HepG2 (cell line): ENCODE data around the gene PP2D1. TPM values are rescaled to one million over a fixed set of nuclear protein-coding genes. Genes with fewer than 3 reads are reported as not detected.

Experiments used
- ASH2L ChIP-seq: fragments of 300-600, 200-600 bp; sonication (generic); IDR thresholded peaks from 2 replicates; pipeline ENCODE4 v1.7.0; 2017; ENCODE audit warnings: low read depth, mild to moderate bottlenecking, moderate library complexity, mixed read lengths, low read length; ENCODE audit not compliant: insufficient read length
- ETV5 ChIP-seq: IDR thresholded peaks from 2 replicates; pipeline ENCODE4 v1.6.1; 2018; ENCODE audit warnings: missing biosample characterization, missing genetic modification reagents, inconsistent platforms, borderline replicate concordance
- FOXP1 ChIP-seq, 2 experiments: fragments of 450-650 bp in 1 of 2; IDR thresholded peaks; 2 replicates each; pipeline ENCODE4 v1.6.1; 2017 to 2018; ENCODE audit warnings: antibody characterized with exemption in 1 of 2
- HNRNPL ChIP-seq: fragments of 200-400 bp; formaldehyde crosslinking; IDR thresholded peaks from 2 replicates; pipeline ENCODE4 v1.6.1; 2017; ENCODE audit warnings: mild to moderate bottlenecking, low read depth, low read length
- HOXD1 ChIP-seq: sonication (generic); formaldehyde crosslinking; IDR thresholded peaks from 2 replicates; pipeline ENCODE4 v1.5.0; 2020; ENCODE audit warnings: missing genetic modification reagents
- NFE2L2 ChIP-seq: fragments of 150-350 bp; IDR thresholded peaks from 2 replicates; pipeline ENCODE4 v1.6.1; 2014; ENCODE audit warnings: low read length
- RFX1 ChIP-seq: fragments of 450-650 bp; IDR thresholded peaks from 2 replicates; pipeline ENCODE4 v1.6.1; 2017
- SAFB2 ChIP-seq: sonication (generic); formaldehyde crosslinking; IDR thresholded peaks from 2 replicates; pipeline ENCODE4 v1.5.1; 2020; ENCODE audit warnings: missing genetic modification reagents, low read depth, mild to moderate bottlenecking, borderline replicate concordance
- TARDBP ChIP-seq: sonication (generic); formaldehyde crosslinking; IDR thresholded peaks from 2 replicates; pipeline ENCODE4 v1.8.0; 2022; ENCODE audit warnings: mild to moderate bottlenecking, missing genetic modification reagents
- ZNF138 ChIP-seq: sonication (generic); formaldehyde crosslinking; IDR thresholded peaks from 2 replicates; pipeline ENCODE4 v1.5.0; 2020; ENCODE audit warnings: mild to moderate bottlenecking, low read depth, missing genetic modification reagents
- ZNF557 ChIP-seq: sonication (generic); formaldehyde crosslinking; IDR thresholded peaks from 2 replicates; pipeline ENCODE4 v1.4.0; 2020; ENCODE audit warnings: missing genetic modification reagents
- ZNF737 ChIP-seq: sonication (generic); formaldehyde crosslinking; IDR thresholded peaks from 2 replicates; pipeline ENCODE4 v1.5.0; 2020; ENCODE audit warnings: missing genetic modification reagents, mild to moderate bottlenecking, borderline replicate concordance
- ZNF761 ChIP-seq: sonication (generic); formaldehyde crosslinking; conservative IDR thresholded peaks from 2 replicates; pipeline ENCODE4 v1.4.0; 2020; ENCODE audit warnings: mild to moderate bottlenecking, missing genetic modification reagents
- polyA plus RNA-seq, 8 experiments: library from polyadenylated mRNA; depleted of rRNA in 3 of 8; stranded (reverse) in 7 of 8; unstranded in 1 of 8; fragments of >200 nt; fragmentation: Illumina TruSeq in 4 of 8; extraction: Trizol in 4 of 8; gene quantifications; 2 replicates each; pipeline versions ENCODE4 v1.2.1 to v1.2.3, GENCODE V29; 2011 to 2016; ENCODE audit warnings: low read depth in 4 of 8, missing spikeins in 1 of 8, mixed read lengths in 1 of 8; ENCODE audit not compliant: insufficient read depth in 1 of 8
- total RNA-seq, 5 experiments: library from RNA; depleted of rRNA; stranded (reverse); fragments of >200 nt; fragmentation: Illumina TruSeq; extraction: Trizol; gene quantifications; 2 replicates each; pipeline ENCODE4 v1.2.3, GENCODE V29; 2016; ENCODE audit warnings: low read depth in 1 of 5
- TF ChIP-seq, protein P1 (sequence below): sonication (generic); formaldehyde crosslinking; IDR thresholded peaks from 2 replicates; pipeline ENCODE4 v1.4.0; 2020; ENCODE audit warnings: missing genetic modification reagents, mild to moderate bottlenecking, borderline replicate concordance
- TF ChIP-seq, protein P2 (sequence below): sonication (generic); formaldehyde crosslinking; conservative IDR thresholded peaks from 2 replicates; pipeline ENCODE4 v1.4.0; 2020; ENCODE audit warnings: missing genetic modification reagents
- TF ChIP-seq, protein P3 (sequence below): sonication (generic); formaldehyde crosslinking; IDR thresholded peaks from 2 replicates; pipeline ENCODE4 v1.4.0; 2020; ENCODE audit warnings: mild to moderate bottlenecking, missing genetic modification reagents
- TF ChIP-seq, protein P4 (sequence below): sonication (generic); formaldehyde crosslinking; IDR thresholded peaks from 2 replicates; pipeline ENCODE4 v1.8.1; 2023; ENCODE audit warnings: mild to moderate bottlenecking, moderate library complexity, missing genetic modification reagents
- TF ChIP-seq, protein P5 (sequence below): sonication (generic); formaldehyde crosslinking; IDR thresholded peaks from 2 replicates; pipeline ENCODE4 v1.5.1; 2020; ENCODE audit warnings: mild to moderate bottlenecking, moderate library complexity, missing genetic modification reagents

PP2D1 gene
- total and polyA plus RNA-seq, 2 of the 13 experiments (the other 11 are each of a cell fraction or from before 2014, with no cell fraction given) = not detected

DNA sequence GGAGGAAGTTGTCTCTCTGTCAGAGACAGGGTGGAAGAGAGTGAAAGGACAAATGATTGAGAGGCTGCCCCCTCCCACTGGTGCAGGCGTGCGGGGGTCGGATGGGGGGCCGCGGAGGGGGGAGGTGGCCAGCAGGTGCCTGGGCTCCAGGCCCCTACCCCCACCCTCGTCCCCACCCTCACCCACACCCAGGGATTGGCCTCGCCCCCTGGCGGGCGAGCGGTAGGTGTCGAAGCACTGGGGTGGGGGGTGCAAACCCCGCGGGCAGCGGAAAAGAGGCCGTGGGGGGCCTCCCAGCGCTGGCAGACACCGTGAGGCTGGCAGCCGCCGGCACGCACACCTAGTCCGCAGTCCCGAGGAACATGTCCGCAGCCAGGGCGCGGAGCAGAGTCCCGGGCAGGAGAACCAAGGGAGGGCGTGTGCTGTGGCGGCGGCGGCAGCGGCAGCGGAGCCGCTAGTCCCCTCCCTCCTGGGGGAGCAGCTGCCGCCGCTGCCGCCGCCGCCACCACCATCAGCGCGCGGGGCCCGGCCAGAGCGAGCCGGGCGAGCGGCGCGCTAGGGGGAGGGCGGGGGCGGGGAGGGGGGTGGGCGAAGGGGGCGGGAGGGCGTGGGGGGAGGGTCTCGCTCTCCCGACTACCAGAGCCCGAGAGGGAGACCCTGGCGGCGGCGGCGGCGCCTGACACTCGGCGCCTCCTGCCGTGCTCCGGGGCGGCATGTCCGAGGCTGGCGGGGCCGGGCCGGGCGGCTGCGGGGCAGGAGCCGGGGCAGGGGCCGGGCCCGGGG, 27.9 kb upstream of the PP2D1 start, which contains the start of gene KAT2B (continued):
- TF ChIP-seq, protein P1, sequence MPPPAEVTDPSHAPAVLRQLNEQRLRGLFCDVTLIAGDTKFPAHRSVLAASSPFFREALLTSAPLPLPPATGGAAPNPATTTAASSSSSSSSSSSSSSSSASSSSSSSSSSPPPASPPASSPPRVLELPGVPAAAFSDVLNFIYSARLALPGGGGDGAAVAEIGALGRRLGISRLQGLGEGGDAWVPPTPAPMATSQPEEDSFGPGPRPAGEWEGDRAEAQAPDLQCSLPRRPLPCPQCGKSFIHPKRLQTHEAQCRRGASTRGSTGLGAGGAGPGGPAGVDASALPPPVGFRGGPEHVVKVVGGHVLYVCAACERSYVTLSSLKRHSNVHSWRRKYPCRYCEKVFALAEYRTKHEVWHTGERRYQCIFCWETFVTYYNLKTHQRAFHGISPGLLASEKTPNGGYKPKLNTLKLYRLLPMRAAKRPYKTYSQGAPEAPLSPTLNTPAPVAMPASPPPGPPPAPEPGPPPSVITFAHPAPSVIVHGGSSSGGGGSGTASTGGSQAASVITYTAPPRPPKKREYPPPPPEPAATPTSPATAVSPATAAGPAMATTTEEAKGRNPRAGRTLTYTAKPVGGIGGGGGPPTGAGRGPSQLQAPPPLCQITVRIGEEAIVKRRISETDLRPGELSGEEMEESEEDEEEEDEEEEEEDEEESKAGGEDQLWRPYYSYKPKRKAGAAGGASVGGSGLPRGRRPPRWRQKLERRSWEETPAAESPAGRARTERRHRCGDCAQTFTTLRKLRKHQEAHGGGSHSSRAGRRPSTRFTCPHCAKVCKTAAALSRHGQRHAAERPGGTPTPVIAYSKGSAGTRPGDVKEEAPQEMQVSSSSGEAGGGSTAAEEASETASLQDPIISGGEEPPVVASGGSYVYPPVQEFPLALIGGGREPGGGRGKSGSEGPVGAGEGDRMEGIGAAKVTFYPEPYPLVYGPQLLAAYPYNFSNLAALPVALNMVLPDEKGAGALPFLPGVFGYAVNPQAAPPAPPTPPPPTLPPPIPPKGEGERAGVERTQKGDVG (CRISPR knock-in tag) = no peak
- TF ChIP-seq TARDBP (CRISPR knock-in tag) (no peak), ETV5 (CRISPR knock-in tag) (no peak), ZNF138 (CRISPR knock-in tag) (no peak), SAFB2 (CRISPR knock-in tag) (no peak), HNRNPL (peak; percentile 85; the same call in 1 of the 2 replicates), FOXP1 (IDR thresholded peaks at IDR 0.05) (no peak), FOXP1 (CRISPR knock-in tag; IDR thresholded peaks at IDR 0.05) (no peak), RFX1 (no peak), HOXD1 (CRISPR knock-in tag) (no peak), ZNF737 (no peak), ASH2L (peak; percentile 35), ZNF761 (CRISPR knock-in tag) (no peak), NFE2L2 (no peak), ZNF557 (no peak)
- TF ChIP-seq, protein P2, sequence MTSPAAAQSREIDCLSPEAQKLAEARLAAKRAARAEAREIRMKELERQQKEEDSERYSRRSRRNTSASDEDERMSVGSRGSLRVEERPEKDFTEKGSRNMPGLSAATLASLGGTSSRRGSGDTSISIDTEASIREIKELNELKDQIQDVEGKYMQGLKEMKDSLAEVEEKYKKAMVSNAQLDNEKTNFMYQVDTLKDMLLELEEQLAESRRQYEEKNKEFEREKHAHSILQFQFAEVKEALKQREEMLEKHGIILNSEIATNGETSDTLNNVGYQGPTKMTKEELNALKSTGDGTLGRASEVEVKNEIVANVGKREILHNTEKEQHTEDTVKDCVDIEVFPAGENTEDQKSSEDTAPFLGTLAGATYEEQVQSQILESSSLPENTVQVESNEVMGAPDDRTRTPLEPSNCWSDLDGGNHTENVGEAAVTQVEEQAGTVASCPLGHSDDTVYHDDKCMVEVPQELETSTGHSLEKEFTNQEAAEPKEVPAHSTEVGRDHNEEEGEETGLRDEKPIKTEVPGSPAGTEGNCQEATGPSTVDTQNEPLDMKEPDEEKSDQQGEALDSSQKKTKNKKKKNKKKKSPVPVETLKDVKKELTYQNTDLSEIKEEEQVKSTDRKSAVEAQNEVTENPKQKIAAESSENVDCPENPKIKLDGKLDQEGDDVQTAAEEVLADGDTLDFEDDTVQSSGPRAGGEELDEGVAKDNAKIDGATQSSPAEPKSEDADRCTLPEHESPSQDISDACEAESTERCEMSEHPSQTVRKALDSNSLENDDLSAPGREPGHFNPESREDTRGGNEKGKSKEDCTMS (CRISPR knock-in tag) = no peak
- TF ChIP-seq, protein P3, sequence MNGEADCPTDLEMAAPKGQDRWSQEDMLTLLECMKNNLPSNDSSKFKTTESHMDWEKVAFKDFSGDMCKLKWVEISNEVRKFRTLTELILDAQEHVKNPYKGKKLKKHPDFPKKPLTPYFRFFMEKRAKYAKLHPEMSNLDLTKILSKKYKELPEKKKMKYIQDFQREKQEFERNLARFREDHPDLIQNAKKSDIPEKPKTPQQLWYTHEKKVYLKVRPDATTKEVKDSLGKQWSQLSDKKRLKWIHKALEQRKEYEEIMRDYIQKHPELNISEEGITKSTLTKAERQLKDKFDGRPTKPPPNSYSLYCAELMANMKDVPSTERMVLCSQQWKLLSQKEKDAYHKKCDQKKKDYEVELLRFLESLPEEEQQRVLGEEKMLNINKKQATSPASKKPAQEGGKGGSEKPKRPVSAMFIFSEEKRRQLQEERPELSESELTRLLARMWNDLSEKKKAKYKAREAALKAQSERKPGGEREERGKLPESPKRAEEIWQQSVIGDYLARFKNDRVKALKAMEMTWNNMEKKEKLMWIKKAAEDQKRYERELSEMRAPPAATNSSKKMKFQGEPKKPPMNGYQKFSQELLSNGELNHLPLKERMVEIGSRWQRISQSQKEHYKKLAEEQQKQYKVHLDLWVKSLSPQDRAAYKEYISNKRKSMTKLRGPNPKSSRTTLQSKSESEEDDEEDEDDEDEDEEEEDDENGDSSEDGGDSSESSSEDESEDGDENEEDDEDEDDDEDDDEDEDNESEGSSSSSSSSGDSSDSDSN (CRISPR knock-in tag) = peak; percentile 36; the same call in 1 of the 2 replicates
- TF ChIP-seq, protein P4, sequence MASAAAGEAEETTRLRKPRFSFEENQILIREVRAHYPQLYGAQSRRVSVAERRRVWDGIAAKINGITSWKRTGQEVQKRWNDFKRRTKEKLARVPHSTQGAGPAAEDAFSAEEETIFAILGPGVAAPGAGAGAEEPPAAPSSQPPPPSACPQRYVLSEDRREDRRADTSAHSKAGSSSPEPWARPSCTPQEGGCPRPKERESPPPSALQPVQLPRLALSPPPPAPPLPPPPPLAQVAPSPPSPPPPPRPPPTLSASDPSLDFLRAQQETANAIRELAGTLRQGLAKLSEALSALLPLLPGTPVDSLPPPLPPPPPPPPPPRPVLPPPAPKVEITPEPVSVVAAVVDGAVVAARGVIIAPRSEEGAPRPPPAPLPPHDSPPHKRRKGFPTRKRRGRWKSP (CRISPR knock-in tag) = peak; percentile 28; the same call in 1 of the 2 replicates
- TF ChIP-seq, protein P5, sequence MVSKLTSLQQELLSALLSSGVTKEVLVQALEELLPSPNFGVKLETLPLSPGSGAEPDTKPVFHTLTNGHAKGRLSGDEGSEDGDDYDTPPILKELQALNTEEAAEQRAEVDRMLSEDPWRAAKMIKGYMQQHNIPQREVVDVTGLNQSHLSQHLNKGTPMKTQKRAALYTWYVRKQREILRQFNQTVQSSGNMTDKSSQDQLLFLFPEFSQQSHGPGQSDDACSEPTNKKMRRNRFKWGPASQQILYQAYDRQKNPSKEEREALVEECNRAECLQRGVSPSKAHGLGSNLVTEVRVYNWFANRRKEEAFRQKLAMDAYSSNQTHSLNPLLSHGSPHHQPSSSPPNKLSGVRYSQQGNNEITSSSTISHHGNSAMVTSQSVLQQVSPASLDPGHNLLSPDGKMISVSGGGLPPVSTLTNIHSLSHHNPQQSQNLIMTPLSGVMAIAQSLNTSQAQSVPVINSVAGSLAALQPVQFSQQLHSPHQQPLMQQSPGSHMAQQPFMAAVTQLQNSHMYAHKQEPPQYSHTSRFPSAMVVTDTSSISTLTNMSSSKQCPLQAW (CRISPR knock-in tag) = no peak
